ENCODE measurements around the gene HOGA1.

Gene HOGA1

GRCh38 chr10:97580421-97581367 lies 3.5 kb upstream of the HOGA1 start:
- no peak for DNase-seq

- DNase-seq: no peak
Observed at GRCh38 chr10:97582169-97582568, 2.0 kb upstream of the HOGA1 start.

GRCh38 chr10:97583476-97583875 lies 713 bp upstream of the HOGA1 start:
- no peak for DNase-seq

- no peak for DNase-seq
Observed at GRCh38 chr10:97584798-97585438, 729 bp downstream of the HOGA1 start.

GRCh38 chr10:97585439-97585811 lies 1.2 kb downstream of the HOGA1 start:
- DNase-seq: no peak

GRCh38 chr10:97587183-97587582 lies 3.0 kb downstream of the HOGA1 start:
- DNase-seq: no peak

GRCh38 chr10:97589479-97589878 lies 5.3 kb downstream of the HOGA1 start, which contains the start of gene C10orf62:
TSS of gene C10orf62 (plus strand) at chr10:97589721. CDS start at chr10:97589898, 177 bp downstream.
- no peak for DNase-seq

GRCh38 chr10:97590082-97590747 lies 6.0 kb downstream of the HOGA1 start:
- DNase-seq: no peak

GRCh38 chr10:97590748-97591495 lies 6.7 kb downstream of the HOGA1 start:
- DNase-seq: no peak

GRCh38 chr10:97593421-97593820 lies 9.2 kb downstream of the HOGA1 start:
- DNase-seq: no peak

- no peak for DNase-seq
Observed at GRCh38 chr10:97596101-97597082, 12.2 kb downstream of the HOGA1 start.

- DNase-seq: no peak
Observed at GRCh38 chr10:97597778-97598177, 13.6 kb downstream of the HOGA1 start.

- no peak for DNase-seq
Observed at GRCh38 chr10:97598407-97599271, 14.4 kb downstream of the HOGA1 start.

GRCh38 chr10:97599272-97599619 lies 15.1 kb downstream of the HOGA1 start:
- no peak for DNase-seq

GRCh38 chr10:97600616-97601015 lies 16.4 kb downstream of the HOGA1 start:
- DNase-seq: no peak

- no peak for DNase-seq
Observed at GRCh38 chr10:97601268-97602215, 17.4 kb downstream of the HOGA1 start.

GRCh38 chr10:97607095-97607636 lies 23.0 kb downstream of the HOGA1 start:
- DNase-seq: no peak

GRCh38 chr10:97608991-97609561 lies 24.9 kb downstream of the HOGA1 start:
- no peak for DNase-seq

- no peak for DNase-seq
Observed at GRCh38 chr10:97611473-97611872, 27.3 kb downstream of the HOGA1 start.
